NCI-H526 (cell line): Measurements from ENCODE around the gene DOCK10.

Experiments
- DNase-seq, 2 experiments: peaks; one replicate each; lab custom pipeline; 2025; lab: John Stamatoyannopoulos, UW

DOCK10 gene

GRCh38 chr2:225041851-225042799 lies at the start of gene DOCK10:
DOCK10 (minus strand) TSS chr2:225042468; CDS start chr2:225042374, 94 bp downstream.
- no peak for DNase-seq

- no peak for DNase-seq
Observed at GRCh38 chr2:225091336-225091735, 49.1 kb upstream of the DOCK10 start.

- no peak for DNase-seq
Observed at GRCh38 chr2:225090746-225091145, 48.5 kb upstream of the DOCK10 start.

DNA sequence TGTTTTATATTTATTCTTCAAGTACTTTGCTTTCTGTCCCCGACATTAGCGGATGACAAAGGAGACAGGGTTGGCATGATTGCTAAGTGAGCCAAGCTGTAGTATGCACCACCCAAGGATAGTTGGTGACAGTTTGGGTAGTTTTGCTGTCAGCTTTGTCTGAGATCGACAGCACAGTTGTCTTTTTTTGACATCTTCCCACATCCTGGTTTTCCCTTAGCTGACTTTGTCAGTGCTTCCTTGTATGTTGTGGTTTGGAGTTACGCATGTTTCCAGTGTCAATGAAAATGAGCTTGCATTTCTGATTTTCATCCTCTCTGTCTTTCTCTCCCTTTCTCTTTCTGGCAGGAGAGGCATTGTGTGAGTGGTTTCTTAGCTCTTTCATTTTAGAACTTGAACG lies 44.6 kb upstream of the DOCK10 start:
- DNase-seq = no peak

DNA sequence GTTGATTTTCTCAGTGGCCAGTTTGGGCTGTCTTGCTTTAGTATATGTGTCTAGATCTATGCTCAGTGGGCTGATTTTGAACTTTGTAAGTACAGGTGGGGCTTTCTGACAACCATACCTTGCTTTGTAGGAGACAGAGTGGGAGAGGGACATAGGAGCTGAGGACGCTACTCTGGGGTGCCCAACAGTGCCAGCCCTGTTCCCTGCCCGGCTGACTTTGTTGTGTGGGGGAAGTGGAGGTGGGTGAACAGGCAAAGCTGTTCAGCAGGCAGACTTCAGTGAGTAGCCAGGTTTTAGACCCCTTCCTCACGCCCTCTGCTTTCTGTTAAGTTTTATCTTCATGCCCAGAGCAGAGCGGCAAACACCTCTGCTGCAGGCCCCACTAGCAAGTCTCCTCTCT lies 44.2 kb upstream of the DOCK10 start:
- no peak for DNase-seq

DNA sequence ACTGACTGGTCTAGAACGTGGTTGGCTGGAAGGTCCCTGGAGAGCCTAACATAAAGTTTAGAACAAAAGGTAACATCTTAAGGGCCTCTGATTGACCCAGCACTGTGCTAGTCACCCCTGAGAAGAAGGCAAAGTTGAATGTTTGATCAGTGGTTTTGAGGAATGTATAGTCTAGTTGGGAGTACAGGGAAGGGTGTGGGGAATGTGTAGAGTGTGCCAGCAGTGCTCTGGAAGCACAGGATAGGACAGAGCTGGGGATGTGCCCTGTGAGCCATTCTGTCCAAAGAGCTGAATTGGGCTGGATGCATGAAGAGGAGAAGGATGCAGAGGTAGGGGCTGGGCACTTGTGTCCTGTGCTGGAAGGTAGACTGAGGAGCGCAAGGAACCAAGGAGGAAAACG lies 41.0 kb upstream of the DOCK10 start:
- DNase-seq = no peak

- DNase-seq = no peak
Observed at GRCh38 chr2:225076125-225076524, 33.9 kb upstream of the DOCK10 start.

DNA sequence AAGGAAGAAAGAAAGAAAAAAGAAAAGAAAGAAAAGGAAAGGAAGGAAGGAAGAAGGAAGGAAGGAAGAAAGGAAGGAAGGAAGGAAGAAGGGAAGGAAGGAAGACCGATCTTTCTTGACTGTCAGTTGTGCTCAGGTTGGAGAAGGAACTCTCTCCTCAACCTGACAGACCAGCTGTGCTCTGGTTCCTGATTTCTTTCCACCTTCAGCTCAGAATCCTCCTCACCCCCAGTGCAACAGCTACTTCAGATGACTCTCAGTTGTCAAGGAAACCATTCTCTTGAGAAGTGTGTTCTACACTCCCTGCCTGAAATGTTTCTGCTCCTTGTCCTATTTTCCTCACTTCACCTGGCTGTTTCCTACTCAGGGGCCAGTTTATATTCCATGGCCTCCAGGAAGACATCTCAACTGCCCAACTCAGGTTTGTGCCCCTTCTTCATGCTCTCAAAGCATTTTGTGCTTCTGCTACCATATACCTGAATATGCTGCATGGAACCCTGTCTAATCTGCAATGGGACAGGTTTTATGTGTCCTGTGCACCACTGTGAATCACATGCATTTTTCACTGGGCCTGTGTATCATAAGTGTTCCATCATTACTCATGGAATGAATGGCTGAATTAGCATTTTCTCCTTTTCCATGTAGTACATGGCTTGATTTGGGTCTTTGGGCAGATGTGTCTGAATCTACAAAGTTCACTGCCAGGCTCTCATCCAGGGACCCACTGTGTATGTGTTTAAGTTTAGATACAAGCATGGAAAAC lies 32.8 kb upstream of the DOCK10 start:
- DNase-seq = no peak

DNA sequence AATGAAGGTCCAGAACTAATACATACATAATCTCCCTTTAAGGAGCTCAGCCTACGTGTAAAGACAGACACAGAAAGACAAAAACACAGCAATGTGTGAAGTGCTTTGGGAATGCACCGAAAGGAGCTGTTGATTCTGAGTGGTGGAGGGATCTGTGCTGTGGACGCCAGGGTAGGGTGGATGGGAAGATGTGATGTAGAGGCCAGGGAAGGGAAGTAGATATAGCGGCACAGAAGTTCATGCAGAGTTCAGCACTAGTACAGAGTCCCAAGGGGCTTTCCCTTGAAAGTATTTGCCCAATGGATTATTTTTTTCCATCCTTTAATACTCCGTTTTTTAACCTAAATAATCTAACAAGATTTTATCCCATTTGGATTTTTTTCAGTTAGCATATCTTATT lies 32.1 kb upstream of the DOCK10 start:
- DNase-seq = no peak

GRCh38 chr2:225073198-225073597 lies 30.9 kb upstream of the DOCK10 start:
- DNase-seq = no peak

GRCh38 chr2:225072444-225072843 lies 30.2 kb upstream of the DOCK10 start:
- no peak for DNase-seq

DNA sequence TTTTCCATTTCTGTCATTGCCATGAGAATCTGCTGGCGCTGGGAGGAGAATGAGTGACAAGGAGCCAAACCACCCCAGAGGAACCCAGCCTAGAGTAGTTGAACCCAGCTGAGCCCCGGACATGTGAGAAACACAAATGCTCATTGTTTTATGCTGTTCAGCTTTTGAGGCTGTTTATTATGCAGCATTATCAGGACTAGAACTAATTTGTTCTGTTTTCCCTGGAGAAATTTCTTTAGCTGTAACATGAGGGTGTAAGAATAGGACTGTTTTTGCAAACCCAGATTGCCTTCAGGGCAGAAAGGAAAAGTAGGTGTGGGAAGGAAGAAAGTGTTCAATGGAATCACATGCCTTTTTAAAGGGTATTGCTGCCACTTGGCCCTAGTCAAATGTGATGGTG lies 28.5 kb upstream of the DOCK10 start:
- no peak for DNase-seq

GRCh38 chr2:225069966-225070365 lies 27.7 kb upstream of the DOCK10 start:
- DNase-seq = no peak

- DNase-seq = no peak
Observed at GRCh38 chr2:225069477-225069876, 27.2 kb upstream of the DOCK10 start.

- no peak for DNase-seq
Observed at GRCh38 chr2:225065882-225066281, 23.6 kb upstream of the DOCK10 start.

DNA sequence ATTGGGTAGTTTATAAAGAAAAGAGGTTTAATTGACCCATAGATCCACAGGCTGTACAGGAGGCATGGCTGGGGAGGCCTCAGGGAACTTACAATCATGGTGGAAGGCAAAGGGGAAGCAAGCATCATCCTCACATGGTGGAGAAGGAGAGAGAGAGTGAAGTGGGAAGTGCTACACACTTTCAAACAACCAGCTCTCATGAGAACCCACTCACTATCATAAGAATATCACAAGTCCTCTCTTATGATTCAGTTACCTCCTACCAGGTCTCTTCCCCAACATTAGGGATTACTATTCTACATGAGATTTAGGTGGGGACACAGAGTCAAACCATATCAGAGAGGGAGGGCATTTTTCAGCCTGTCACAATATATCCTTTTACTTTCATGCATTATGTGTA lies 22.7 kb upstream of the DOCK10 start:
- no peak for DNase-seq

GRCh38 chr2:225064362-225064761 lies 22.1 kb upstream of the DOCK10 start:
- no peak for DNase-seq

- DNase-seq = no peak
Observed at GRCh38 chr2:225056330-225057073, 14.2 kb upstream of the DOCK10 start.

DNA sequence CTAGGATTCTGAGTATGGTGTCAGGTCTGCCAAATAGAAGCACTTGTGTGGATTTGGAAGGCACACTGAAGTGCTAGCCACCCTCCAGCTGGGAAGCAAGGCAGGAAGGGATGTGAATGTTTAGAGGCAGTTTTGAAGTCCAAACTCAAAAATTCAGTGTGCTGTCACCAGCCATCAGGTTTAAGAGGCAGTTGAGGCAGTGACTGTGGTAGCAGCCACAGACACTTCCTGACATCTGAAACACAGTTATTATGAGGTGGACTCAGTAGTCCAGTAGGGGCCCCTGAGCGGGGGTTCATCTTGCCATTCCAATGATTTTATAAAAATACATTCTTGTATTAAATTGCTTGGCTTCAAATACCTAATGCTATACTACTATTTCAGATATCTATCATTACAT lies 13.4 kb upstream of the DOCK10 start:
- DNase-seq = no peak

GRCh38 chr2:225052703-225053102 lies 10.4 kb upstream of the DOCK10 start:
- DNase-seq = no peak

GRCh38 chr2:225047502-225047901 lies 5.2 kb upstream of the DOCK10 start:
- peak in 1 of 2 experiments; percentile 2 for DNase-seq

DNA sequence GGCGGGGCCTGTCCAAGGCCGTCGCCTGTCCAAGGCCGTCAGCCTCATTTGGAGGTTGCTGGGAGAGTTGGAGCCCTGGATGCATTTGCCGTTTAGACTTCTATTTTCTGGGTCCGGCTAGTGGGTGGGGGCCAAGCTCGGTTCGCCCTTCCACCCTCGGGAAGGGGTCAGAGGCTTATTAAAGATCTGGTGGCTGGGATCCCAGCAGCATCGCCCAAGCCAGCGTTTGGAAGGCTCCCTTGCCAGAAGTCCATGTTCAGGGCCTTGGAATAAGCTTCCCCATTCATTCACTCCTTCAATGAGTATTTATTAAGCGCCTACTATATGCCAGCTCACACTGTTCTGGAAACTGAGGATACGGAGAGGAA lies 516 bp upstream of the DOCK10 start:
- DNase-seq = no peak
